NT2/D1 (cell line): ENCODE measurements around the gene IGF2BP2.

Experiments
- SUZ12 ChIP-seq: IDR thresholded peaks from 2 replicates; pipeline ENCODE4 v1.6.1; 2011; ENCODE audit not compliant: insufficient read length, insufficient read depth; ENCODE audit errors: extremely low read depth
- YY1 ChIP-seq: IDR thresholded peaks from 2 replicates; pipeline ENCODE4 v1.6.1; 2011; ENCODE audit not compliant: insufficient read length, insufficient read depth
- ZNF274 ChIP-seq: IDR thresholded peaks from 2 replicates; pipeline ENCODE4 v1.6.1; 2011; ENCODE audit warnings: mild to moderate bottlenecking, low read depth, low read length

GRCh38 chr3:185820973-185821758 is 3.7 kb downstream of the IGF2BP2 start:
- TF ChIP-seq YY1 = no peak
- TF ChIP-seq ZNF274 = no peak
- TF ChIP-seq SUZ12 = no peak
